ENCODE measurements around the gene BCL2L11. TPM values are rescaled to one million over a fixed set of nuclear protein-coding genes. Genes with fewer than 3 reads are reported as not detected.

Gene BCL2L11
- total RNA-seq, 1 experiment from 2014 or later = 21.2 TPM

DNA sequence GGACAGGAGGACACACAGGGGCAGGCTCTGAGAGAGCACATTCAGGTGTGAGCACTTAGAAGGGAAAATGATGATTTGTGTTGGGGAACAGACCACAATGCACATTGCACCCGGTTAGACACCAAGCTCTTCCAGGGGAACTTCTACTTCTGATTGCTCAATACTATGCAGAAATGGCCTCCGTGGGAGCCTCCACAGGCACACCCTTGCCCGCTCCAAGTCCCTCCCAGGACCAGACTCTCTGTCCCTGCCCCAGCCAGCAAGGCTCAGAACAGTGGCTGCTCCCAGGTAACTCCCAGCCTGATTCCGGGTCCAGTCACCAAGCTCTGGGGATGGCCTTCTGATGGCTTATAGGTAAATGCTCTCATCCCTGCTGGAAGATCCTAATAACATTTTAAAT, 56.2 kb downstream of the BCL2L11 start:
- Histone ChIP-seq H3K56ac (ENCODE audit: insufficient read length, low read depth, low read length) (no peak overlapping the region), H3K4ac (ENCODE audit: low read depth, low read length) (no peak overlapping the region), H3K18ac (ENCODE audit: insufficient read length, low read depth, low read length) (no peak overlapping the region), H3K4me1 (ENCODE audit: insufficient read depth, low read length) (no peaks in the 10 kb centered on the region), H3K79me1 (ENCODE audit: insufficient read depth, low read depth, low read length, poor library complexity, severe bottlenecking) (no peaks in the 10 kb centered on the region), H4K8ac (replicated peaks; ENCODE audit: insufficient read length, low read depth, low read length) (no peak overlapping the region), H2BK5ac (ENCODE audit: insufficient read length, low read length) (no peak overlapping the region), H2AFZ (ENCODE audit: low read length) (no peak overlapping the region), H2BK15ac (ENCODE audit: low read depth, low read length) (no peak overlapping the region), H4K20me1 (ENCODE audit: control insufficient read depth, insufficient read depth, insufficient read length) (no peaks in the 10 kb centered on the region), H2AK5ac (ENCODE audit: insufficient read length, low read length) (no peak overlapping the region), H2BK20ac (ENCODE audit: low read depth, low read length, poor library complexity, severe bottlenecking) (no peak overlapping the region), H2BK120ac (ENCODE audit: low read depth, low read length, poor library complexity, severe bottlenecking) (no peak overlapping the region), H3K27ac (ENCODE audit: insufficient read length, low read depth, low read length) (no peak overlapping the region), H3K79me2 (ENCODE audit: insufficient read depth, low read length) (no peaks in the 10 kb centered on the region), H3K9ac (ENCODE audit: extremely low read depth, insufficient read length, low read length) (no peak overlapping the region), H3T11ph (ENCODE audit: low read length) (no peak overlapping the region), H3K23me2 (ENCODE audit: insufficient read length, low read depth, low read length, poor library complexity, severe bottlenecking) (no peaks in the 10 kb centered on the region), H3K4me2 (ENCODE audit: insufficient read depth, insufficient read length, low read length) (no peak overlapping the region), H3K23ac (ENCODE audit: insufficient read length, low read depth, low read length) (no peak overlapping the region), H4K91ac (ENCODE audit: insufficient read length, low read depth, low read length) (no peak overlapping the region), H3K14ac (ENCODE audit: insufficient read depth, low read length) (no peak overlapping the region), H2BK12ac (ENCODE audit: insufficient read length, low read depth, low read length) (no peak overlapping the region), H4K5ac (ENCODE audit: insufficient read length, low read depth, low read length) (no peak overlapping the region), H3K9me3 (ENCODE audit: control insufficient read depth, low read depth, low read length) (no peaks in the 10 kb centered on the region), H3K27me3 (ENCODE audit: insufficient read depth, low read length) (no peaks in the 10 kb centered on the region; the same call in 1 of the 2 replicates)
- H3K9me3 Mint-ChIP-seq = no peaks in the 10 kb centered on the region
- H3K4me3 Mint-ChIP-seq = no peak overlapping the region
- peaks cover 11 to 20% of the 10 kb centered on the region in 2 experiments for H3K4me1 Mint-ChIP-seq
- H3K27ac Mint-ChIP-seq = peak overlapping the region in 1 of 3 experiments; percentile 68; a peak in 1 of 7 replicates
- no peak for DNase-seq
- no peaks in the 10 kb centered on the region for H3K36me3 Mint-ChIP-seq (ENCODE audit: insufficient read depth in 1 of 3, low read depth in 3 of 3)
- no CpG with 5 or more reads among the region's 4 CpGs for WGBS (ENCODE audit: extremely low coverage, insufficient read length, low lambda C conversion rate)
- TF ChIP-seq, protein P1, sequence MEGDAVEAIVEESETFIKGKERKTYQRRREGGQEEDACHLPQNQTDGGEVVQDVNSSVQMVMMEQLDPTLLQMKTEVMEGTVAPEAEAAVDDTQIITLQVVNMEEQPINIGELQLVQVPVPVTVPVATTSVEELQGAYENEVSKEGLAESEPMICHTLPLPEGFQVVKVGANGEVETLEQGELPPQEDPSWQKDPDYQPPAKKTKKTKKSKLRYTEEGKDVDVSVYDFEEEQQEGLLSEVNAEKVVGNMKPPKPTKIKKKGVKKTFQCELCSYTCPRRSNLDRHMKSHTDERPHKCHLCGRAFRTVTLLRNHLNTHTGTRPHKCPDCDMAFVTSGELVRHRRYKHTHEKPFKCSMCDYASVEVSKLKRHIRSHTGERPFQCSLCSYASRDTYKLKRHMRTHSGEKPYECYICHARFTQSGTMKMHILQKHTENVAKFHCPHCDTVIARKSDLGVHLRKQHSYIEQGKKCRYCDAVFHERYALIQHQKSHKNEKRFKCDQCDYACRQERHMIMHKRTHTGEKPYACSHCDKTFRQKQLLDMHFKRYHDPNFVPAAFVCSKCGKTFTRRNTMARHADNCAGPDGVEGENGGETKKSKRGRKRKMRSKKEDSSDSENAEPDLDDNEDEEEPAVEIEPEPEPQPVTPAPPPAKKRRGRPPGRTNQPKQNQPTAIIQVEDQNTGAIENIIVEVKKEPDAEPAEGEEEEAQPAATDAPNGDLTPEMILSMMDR (conservative IDR thresholded peaks at IDR 0.05) = no peak
- H3K27me3 Mint-ChIP-seq (ENCODE audit: low read depth) = peaks cover 1% of the 10 kb centered on the region

All from H9 (cell line).